NCI-H1694 treated with DMSO at 0.1 percent for 48 hours (cell line): ENCODE measurements around the gene CHST11.
"Not testable (repeated sequence)": the region's sequence is repeated elsewhere in the genome, so short reads cannot be mapped to it uniquely, and the experiment has no call there.

Experiments
- DNase-seq: peaks from one replicate; lab custom pipeline; 2025; lab: John Stamatoyannopoulos, UW

Gene CHST11

DNA sequence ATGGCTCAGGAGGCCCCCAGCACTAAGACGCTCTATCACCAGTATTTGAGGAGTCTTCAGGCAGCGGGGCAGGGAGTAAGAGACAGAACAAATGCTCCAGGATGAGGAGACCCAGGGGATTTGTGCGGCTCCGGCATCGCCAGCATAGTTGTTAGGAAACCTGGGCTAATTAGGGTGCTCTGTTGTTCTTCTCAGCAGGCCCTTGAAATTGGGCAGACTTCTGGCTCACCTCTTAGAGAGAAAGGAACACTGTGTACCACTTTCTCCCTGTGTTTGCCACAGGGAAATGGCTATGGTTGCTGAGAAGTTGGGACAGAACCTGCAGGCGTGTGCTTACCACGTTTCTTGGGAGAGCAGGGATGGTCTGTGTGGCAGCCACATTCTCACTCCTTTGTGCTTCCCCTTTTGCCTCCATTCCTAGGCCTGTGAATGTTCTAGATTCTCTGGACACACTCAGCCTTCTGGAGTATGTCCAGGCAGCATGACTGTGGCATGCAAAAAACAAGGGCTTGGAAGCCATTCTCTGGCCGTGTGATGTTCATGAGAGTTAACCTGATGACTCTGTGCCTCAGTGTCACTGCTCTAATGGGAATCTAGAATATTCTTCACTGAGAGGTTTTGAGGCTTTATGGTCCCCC is 109.0 kb downstream of the CHST11 start:
- DNase-seq, result no peak

GRCh38 chr12:104566244-104566993 is 109.7 kb downstream of the CHST11 start:
- DNase-seq, result no peak

DNA sequence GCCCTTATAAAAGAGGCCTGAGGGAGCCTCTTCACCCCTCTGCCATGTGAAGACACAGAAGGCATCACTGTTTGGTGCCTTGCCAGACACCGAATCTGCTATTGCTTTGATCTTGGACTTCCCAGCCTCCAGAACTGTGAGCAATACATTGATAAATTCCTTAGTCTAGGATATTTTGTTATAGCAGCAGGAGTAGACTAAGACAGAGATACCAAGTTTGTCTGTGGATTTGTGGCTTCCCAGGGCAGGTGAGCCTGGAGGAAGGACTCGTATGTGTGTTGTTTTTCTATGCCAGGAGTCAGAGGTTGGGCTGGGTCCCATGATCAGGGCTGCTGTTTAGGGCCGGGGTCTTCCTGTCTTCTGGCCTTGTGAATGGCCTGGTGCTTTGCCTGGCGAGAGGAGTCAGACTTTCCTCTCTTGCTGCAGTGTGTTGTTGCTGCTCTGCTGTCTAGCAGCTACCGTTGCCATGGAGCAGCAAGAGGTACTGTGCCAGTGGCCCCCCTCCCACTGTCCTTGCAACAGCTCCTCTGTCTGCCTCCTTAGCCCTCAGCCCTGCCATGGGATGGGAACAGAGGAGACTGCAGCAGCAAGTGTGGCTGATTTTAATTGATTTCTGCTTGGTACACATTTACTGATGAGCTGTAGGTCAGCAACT is 111.2 kb downstream of the CHST11 start:
- no peak for DNase-seq

DNA sequence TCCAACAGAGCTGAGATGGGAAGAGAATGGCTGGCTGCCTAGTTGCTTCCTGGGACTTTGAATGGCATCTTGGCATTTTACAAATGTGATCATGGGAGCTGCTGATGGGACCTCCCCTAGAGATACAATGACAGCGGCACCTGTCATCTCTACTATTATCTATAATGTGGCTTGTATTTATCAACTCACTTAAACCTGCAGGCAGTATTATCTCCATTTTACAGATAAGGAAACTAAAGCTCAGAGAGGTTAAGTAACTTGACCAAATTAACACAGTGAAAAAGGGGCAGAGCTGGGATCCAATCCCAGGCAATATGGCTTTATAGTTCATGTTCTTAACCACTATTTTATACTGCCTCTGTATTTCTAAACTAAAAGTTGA is 111.7 kb downstream of the CHST11 start:
- no peak for DNase-seq

DNA sequence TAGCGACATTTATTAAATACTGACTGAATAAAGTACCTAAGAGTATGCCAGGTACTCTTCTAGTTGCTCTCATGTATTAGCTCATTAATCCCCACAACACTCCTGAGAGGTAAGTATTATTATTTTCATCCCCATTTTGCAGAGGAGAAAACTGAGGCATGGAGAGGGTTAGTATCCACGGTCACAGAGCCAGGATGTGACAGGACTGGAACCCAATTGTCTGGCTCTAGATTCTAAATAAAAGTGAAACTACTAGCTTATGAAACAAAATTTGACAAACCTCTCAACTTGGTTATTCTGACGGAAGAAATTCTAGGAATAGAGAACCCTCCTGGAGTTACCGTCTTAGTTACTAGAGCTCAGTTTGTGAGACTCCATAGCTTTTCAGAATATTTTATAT is 112.2 kb downstream of the CHST11 start:
- no peak for DNase-seq

DNA sequence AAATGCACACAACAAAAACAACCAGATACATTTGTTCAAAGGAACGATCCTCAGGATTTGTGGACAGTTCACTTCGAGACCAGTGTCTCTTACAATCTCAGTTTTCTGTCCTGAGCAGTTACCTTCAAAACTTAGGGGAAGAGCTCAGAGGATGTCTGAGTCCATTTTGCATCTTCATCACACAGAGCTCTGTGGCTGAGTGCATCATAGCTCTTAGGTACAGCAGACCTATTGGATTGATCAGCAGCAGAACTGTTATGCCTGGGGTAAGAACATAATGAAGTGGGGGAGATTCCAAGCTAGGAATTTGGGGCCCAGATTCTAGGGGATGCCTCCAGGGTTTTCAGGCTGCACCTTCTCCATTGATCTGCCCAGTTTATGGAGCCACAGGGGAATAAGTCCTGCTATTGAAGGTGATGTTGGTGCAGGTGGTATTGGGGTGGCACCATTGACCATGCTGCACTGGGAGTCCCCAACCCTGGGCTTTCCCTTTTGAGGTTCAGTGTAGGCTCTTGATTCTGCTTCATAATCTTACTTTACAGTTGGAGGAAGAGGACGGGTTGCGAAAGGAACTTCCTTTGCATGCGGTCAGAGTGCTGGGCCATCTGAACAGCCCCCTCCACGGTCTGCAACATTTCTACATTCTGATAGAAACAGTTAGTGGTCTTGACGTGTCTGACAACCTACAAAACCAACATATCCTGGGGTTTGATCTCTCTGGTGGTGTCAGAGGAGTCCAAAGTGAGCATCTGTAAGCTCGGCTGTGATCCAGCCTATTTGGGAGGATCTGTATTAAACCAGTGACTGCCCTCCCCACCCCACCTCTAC is 112.8 kb downstream of the CHST11 start:
- DNase-seq, result no peak

DNA sequence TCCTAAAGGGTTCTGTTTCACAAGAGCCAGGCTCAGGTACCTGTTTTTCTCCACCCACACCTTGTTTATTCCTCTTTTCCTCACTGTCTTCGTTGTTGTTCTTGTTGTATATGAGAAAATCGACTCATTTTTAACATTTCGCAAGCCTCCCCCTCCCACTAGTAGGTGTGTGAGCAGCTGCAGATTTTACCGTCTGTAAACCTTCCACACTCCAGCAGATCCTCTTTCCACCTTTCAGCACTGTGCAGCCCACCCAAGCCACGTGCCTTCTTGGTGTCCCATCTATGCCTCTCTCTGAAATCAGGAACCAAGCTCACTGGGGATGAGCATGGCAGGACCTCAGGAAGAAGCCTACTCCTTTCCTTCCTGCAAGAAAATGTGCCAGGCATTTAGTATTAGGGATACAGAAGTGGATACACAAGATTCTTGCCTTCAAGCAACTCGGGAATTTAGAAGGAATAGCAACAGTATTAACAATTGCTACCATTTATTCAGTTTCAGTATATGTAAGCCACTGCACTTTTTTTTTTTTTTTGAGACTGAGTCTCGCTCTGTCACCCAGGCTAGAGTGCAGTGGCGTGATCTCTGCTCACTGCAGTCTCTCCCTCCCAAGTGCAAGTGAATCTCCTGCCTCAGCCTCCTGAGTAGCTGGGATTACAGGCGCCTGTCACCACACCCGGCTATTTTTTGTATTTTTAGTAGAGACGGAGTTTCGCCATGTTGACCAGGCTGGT is 113.6 kb downstream of the CHST11 start:
- DNase-seq, result no peak

GRCh38 chr12:104571328-104571727 is 114.6 kb downstream of the CHST11 start:
- DNase-seq, result no peak

- DNase-seq, result not testable (repeated sequence)
These were observed 117.6 kb downstream of the CHST11 start for GRCh38 chr12:104574353-104574752.

GRCh38 chr12:104574758-104575157 is 118.0 kb downstream of the CHST11 start:
- not testable (repeated sequence) for DNase-seq

DNA sequence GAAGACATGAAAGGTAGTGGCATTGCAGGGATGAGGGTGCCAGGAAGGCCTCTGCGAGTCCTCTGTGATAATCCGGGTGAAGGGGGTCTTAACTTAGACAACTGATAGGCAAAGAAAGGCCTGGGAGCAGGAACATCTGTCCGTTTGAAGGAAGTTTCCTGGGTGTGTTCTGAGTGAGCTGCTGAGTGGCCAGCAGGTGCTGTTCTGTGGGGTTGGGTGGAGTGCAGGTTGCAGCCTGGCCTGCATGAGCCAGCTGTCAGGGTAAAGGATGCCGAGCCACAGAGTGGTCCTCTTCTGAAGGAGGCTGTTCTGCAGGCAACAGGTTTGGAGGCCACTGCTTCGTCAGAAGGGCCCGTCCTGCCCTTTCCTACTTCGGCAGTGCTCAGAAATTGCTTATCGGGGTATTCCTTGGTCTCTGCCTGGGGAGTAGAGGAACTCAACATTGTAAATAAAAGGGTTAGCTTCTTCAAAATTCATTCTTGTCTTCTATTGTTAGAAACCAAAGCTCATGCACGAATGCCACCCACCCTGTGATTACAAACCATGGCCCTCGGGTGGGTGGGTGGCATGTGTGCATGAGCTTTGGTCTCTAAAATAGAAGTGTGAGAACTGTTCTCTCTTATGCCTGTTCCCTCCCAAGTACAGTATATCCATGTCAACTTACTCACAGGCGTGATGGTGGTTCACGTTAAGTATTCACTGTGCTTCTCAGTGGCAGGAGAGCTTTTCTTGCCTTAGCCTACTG is 118.9 kb downstream of the CHST11 start:
- DNase-seq, result no peak

DNA sequence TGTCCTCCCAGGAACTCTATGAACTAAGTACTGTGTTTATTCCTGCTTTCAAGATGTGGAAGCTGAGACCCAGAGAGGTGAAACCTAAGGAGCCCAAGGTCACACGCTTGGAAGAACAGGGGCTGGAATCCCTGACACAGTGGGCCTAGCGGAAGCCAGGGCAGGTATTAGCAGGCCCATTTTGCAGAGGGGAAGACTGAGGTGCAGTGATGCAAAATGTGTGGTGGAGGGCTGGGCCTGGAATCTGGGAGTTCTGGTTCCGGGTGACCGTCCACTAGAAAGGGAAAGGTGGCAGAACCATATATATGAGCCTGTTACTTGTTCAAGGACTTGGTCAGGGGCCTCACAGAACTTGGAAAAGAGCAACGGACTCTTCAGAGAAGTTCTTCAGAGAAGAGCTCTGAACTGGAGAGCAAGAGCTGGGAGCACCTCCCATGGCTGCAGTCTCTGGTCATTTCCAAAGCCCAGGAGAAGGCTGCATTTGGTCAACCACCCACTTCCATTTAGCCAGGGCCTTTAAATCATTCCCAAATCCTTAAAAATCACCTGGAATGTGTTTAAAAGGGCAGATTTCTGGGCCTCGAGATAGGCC is 119.5 kb downstream of the CHST11 start:
- no peak for DNase-seq

DNA sequence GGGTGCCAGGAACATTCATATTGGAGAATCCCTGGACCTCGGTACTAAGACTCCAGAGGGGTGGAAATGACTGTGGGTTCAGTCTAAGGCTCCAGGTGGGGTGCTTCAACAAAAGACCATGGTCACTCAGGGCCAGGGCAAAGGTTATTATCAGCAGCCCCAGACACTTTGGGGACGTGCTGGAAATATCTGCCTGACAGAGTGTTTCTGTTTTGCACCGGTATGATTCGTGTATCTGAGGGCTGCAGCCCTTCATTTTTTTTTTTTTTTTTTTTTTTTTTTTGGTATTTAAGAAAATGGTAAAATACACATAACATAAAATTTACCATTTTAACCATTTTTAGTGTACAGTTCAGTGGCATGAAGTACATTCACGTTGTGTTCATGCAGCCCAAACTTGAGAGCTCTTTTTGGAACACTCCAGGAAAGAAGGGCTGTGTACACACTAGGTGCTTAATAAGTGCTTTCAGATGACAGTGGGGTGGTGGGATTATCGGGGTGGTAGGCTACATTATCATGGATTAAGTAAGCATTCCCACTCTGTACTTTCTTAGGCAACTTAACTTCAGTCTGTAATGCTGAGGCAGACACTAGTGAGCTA is 120.3 kb downstream of the CHST11 start:
- DNase-seq, result no peak

- no peak for DNase-seq
These were observed 120.8 kb downstream of the CHST11 start for GRCh38 chr12:104577581-104577981.

- no peak for DNase-seq
These were observed 121.7 kb downstream of the CHST11 start for GRCh38 chr12:104578453-104578852.

- no peak for DNase-seq
These were observed 123.2 kb downstream of the CHST11 start for GRCh38 chr12:104579718-104580495.

- no peak for DNase-seq
These were observed 124.3 kb downstream of the CHST11 start for GRCh38 chr12:104581005-104581570.

- no peak for DNase-seq
These were observed 126.0 kb downstream of the CHST11 start for GRCh38 chr12:104582739-104583138.

- DNase-seq, result no peak
These were observed 126.6 kb downstream of the CHST11 start for GRCh38 chr12:104583301-104583700.
